HG02678 (cell line): Measurements from ENCODE around the gene ADCY2.

ENCODE experiments used
- ATAC-seq: cut with Tn5 transposase; IDR thresholded peaks from one replicate; pipeline ENCODE4 v1.9.1; 2021; ENCODE audit warnings: mild to moderate bottlenecking, moderate library complexity; ENCODE audit not compliant: unreplicated experiment

Gene ADCY2

DNA sequence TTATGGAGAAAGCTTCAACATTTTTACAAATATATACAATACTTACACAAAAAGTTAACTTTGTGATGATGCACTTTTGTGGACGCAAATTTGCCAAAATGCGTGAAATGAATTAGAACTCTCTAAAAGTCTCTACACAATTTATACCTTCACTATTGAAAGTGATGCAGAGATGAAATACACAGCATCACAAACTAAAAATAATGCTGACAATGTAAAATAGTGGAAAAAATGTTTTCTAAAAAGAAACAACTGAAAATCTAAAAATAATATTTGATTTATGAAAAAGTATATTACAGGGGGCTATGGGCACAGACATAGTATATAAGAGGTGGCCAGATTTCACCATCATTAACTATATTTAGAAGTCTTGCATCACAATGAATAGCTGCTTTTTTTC, 188.8 kb downstream of the ADCY2 start:
- no peak for ATAC-seq

DNA sequence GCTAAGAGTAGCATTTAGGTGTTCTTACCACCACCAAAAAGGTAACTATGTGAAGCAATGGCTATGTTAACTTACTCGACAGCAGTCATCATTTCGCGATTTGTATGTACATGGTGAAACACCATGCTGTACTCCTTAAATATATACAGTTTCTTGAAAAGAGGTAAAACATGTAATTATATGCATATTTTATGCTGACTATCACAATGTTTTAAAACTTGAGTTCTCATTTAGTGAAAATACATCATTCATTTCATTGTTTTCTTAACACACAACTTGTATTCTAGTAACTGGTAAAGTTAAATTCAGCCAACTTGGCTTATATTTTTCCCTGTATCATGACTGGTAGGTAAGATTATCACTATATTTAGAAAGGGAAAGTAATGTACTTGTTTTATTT, 189.9 kb downstream of the ADCY2 start:
- ATAC-seq = no peak

DNA sequence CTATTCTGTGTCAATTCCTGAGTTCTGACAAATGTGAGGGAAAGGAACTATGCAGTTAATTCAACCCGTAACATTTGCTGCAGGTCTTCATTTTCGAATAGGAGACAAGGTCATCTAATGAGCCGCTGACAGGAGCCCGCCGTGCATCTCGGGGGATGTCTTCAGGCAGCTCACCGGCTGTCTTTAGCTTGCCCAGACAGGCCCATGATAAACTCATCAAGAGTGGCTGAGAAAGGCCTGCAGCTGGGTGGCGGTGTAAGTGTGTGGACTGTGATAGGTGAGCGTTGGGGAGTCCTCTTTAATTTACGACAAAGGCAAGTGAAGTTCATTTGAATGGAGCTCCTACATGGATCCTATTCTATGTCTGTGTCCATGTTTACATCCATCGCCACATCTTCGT, 190.5 kb downstream of the ADCY2 start:
- ATAC-seq = no peak

DNA sequence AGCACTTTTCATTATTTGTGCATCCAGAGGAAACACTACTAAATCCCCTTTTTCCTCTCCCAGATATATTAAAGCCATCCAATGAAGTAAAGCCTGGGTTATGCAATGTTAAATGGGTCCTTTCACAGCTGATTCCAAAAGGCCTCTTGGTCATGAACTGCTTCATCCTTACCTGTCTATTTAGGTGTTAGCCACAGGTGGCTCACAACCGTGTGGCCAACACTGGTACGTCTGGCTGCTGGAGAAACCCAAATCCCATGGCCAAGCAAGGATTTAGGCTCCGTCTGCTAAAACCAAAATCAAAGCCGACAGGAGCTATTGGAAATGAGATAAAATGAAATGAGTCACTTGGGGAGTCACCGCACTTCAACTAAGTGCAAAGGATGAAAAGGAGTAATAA, 193.9 kb downstream of the ADCY2 start:
- ATAC-seq = no peak

DNA sequence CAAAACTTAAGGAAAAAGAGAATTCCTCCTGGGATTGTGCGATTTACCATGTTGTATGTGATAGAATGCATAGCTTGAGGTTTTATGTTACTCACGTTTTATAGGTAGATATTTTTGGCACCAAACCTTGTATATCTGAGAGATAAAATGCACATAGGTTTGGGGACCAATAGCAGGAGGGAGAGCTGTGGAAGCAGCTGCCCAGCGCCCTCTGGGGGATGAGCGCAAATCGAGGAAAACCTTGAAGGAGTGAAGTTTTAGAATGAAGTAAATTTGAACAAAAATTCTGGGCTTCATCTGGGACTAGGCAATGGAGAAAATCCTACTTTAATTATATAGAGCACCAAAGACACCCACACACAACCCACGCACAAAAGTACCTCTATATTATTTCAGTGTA, 197.0 kb downstream of the ADCY2 start:
- ATAC-seq = no peak

DNA sequence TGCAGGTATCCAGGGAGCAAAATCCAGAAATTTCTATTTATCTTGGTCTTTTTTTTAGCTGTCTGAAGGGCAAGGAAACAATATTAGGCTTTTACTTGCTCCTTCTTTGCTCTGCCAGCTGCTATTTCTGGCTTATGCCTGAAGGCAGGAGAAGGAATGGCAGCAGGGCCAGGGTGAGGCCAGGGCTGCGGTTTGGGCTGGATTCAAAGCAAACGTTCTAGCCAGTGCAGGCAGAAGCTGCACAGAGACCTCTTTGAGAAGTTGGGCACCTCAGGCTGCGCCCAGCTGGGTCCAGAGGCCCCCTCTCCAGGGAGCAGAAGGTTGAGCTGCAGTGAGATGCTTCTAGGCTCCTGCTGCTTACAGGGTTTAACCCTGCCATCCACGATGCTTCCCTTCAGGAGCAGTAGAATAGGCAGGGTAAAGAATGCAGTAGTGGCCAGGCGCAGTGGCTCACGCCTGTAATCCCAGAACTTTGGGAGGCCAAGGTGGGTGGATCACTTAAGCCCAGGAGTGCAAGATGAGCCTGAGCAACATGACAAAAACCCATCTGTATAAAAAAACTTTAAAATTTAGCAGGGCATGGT, 201.2 kb downstream of the ADCY2 start:
- ATAC-seq = no peak

DNA sequence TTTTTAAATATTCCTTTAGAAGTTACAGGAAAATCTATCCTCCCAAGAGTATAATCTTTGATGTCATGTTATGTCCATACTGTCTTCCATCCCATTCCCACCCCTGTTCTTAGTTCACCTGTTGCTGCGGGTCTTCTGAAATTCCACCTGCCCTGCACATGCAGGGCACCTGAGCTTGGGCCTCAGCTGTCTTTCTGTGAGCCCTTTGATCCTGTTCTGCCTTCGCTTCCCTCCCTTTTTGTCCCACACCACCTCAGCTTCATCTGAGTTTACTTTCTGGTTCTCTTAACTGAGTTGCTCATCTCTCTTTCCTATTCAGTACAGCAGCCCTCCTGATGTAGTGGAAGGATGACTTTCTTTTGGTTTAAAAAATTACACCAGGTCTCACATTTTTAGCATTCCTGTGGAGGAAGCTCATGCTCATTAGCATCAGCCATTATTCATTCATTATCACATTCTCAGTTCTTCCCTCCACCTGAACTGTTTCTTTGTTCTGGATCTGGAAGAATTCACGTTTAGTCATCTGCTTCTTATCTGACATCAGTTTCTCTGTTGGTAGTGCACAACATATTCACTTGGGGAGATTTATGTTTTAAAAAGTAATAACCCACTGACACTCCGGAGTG, 211.0 kb downstream of the ADCY2 start:
- no peak for ATAC-seq

DNA sequence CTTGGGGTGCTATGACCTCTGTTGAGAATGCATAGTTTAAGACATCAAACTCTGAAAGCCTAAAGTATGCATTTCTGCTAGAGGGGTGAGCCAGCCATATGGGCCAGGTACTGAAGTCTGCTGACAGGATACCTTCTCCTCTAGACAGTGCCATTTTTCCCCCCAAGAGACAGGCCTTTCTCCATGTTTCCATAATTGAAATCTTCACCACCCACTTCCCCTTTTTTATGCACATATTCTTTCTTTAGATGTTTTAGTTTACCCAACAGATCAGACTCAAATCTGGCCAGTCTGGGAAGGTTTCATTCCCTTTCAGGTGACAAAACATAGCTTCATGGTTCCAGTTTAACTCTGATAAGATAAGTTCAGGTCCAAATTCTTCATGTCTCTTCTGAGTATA, 212.8 kb downstream of the ADCY2 start:
- ATAC-seq = no peak

DNA sequence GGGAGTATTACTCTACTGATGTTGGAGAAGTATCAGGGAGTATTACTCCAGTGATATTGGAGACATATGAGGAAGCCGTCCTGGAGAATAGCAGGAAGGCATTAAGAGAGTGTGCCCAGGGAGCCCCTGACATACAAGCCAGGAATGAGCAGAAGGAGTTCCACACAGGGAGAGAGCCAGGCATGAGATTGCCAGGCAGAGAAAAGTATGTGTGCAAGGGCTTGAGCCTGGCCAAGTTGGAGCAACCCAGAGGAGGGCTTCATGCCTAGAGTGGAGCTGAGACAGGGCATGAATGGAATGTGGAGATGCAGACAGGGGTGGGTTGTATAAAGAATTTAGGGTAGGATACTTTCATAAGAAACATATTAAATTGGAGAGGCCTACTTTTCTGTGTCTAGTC, 213.8 kb downstream of the ADCY2 start:
- ATAC-seq = no peak

DNA sequence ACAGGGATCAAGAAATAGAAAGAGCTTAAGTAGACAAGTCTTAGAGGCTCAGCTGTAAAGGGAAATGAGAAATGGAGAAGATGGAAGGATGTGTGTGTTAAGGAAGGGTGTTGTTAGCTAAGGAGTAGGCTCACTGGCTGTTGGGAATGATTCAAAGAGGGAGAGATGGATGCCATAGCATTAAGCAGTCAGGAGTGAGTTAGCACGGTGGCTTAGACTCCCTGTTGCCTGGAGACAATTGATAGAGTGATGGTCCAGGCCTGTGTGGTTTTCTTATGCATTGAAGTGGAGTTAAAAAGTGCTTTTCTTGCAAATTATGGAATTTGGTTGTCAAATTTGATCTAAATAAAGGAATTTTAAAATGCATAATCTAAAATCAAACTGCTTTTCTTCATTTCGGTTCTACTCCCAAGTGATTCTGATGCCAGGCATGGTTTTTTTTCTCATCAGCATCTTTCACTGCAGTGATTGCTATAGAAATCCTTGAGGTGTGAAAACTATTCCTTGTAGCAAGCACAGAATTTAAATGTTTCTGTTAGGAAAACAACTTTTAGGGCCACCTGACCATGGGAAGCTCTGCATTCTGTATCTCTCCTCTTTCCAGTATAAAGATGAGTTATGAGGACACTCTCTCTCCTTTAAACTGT, 214.7 kb downstream of the ADCY2 start:
- ATAC-seq = no peak

DNA sequence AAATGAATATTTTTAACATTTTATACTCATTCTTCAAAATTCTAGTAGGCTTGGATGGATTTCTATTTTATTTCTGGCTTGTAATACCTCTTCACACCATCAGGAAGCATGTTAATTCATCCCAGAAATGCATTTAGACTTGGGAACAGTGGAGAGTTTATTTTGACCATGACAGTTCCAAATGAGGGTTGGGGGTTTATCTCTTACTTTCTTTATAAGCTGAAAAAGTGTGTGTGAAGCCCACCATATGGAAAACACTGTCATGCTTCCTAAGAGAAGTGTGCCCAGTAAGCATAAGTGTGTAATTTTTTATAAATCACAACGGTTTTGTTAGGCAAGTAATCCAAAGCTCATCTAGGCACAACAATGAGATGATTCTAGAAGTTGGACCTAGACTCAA, 215.6 kb downstream of the ADCY2 start:
- no peak for ATAC-seq

DNA sequence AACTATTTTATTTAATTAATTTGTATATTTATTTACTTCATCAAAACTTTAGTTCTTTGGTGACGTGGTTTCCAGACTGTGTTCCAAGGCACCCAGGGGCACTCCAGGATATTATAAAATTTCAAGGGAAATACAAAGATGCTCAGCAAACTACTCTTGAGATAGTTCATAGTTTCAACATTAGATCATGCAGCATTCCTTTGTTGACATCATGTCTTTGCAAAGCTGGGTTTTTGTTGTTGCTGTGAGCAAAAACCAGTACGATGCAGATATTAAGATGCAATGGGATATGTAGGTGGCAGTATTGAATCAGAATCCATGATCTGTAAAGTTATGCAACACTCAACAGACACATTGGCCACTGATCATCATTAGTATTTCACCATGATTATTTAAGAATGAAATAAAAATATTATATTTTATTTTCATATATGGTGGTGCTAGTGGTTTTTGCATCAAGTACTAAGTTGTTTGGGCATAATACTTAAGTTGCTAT, 219.7 kb downstream of the ADCY2 start:
- no peak for ATAC-seq

DNA sequence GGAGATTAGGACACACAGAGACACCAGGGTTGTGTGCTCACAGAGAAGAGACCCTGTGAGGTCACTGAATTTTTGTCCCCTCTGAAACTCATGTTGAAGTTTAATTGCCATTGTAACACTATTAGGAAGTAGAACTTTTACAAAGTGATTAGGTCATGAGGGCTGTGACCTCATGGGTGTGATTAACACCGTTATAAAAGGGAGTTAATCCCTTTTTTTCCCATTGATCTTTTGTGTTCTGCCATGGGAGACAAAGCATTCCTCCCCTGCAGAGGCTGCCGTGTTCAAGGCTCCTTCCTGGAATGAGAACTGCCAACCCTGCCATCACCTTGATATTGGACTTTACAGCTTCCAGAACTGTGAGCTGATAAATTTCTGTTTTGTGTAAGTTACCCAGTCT, 221.0 kb downstream of the ADCY2 start:
- no peak for ATAC-seq

DNA sequence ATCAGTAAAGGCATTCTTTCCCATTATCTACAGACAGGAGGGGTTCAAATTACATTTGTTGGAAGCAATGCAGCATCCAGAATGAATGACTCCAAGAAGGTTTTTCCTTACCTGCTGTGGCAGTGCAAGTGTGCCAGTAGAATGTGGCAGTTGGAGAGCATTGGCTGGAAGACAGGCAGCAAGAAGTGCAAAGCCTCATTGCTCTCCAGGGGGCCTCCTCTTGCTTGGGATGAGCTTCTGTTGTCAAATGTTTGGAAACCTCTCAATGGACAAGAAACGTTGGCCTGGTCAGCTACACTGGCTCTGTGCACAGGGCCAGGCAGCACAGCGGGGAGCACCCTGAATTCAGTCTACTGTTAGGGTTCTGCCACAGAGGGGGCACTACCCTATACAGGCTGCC, 226.6 kb downstream of the ADCY2 start:
- ATAC-seq = no peak

DNA sequence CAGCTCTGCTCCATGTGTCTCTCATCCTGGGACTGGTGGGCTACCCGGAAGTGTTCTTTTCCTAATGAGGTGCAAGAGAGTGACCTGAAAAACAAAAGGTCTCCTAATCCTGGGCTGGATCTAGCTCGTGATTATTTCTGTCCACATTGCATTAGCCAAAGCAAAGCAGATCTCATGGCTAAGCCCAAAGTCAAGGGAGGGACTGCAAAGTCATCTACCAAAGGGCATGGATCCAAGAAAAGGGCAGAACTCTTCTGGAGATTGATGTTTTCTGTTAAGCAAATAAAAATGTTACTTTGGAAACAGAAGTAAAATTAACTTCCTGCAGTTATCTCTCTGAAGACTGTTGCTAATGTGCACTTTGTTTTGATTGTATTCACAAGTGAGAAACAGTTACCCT, 229.8 kb downstream of the ADCY2 start:
- no peak for ATAC-seq

DNA sequence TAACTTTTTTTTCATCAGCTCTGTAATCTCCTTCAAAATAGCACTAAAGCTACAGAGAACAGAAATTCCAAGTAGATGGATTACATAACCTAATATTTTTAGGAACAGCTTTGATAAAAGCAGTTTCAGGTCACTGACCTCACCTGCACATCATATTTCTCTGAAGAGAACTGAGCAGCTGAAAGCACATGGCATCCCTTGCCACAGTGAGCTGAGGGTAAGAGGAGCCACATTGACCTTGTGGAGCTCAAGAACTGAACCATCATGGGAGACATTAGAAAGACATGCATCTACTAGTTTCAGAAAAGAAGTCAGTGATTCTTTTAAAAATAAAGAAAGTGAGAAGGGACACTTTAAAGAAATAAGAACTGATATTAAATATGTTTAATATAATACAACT, 232.3 kb downstream of the ADCY2 start:
- no peak for ATAC-seq

DNA sequence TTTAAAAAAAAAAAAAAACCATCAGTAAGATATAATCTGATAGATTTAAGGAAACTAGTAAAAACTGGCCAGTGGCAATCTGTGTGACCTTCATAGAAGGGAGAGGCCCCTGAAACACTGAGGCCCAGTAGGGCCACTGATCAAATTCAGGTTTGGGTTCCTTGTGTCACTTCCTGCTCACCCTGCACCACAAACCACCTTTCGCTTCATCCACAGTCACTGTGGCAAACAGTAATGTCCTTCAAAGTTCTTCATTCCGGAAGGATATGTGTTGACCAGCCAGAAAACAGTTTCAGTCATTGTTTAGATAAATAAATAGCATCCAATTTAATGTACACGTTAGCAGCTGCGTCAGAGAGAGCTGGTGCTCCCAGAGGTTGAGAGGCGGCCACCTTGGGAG, 232.9 kb downstream of the ADCY2 start:
- ATAC-seq = no peak

DNA sequence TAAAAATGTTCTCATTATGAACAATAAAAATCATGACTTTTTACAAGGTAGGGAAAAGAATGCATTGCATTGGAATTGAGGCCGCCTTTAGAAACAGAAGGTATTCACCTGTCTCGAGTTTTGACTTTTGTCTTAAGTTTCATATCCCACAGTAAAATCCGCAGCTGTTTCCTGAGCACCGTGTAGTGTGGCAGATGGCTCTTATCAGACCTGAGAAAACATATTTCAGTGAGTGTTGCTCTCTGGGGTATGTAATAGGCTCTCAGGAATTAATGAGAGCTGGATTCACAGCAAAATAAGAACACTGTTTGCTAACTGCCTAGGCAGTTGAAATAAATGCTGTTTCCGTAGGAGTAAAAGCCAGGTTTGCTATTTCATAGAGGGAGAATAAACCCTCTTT, 233.6 kb downstream of the ADCY2 start:
- ATAC-seq = no peak

DNA sequence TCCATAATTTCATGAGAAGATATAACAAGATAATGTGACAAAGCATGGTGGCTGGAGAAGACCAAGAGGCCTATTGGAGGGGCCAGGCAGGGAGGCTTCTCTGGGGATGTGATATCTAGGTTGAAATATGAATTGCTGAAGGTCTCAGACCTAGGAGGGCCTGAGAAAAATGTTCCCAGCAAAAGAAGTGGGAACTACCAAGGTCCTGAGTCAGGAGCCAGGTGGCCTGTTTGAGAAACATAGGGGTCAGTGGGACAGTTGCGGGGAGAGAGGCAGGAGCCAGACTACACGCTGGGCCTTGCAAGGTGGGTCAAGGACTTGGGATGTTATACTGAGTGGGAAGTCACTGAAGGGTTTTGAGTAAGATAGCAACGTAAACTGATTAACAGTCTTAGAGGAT, 238.9 kb downstream of the ADCY2 start:
- ATAC-seq = no peak

DNA sequence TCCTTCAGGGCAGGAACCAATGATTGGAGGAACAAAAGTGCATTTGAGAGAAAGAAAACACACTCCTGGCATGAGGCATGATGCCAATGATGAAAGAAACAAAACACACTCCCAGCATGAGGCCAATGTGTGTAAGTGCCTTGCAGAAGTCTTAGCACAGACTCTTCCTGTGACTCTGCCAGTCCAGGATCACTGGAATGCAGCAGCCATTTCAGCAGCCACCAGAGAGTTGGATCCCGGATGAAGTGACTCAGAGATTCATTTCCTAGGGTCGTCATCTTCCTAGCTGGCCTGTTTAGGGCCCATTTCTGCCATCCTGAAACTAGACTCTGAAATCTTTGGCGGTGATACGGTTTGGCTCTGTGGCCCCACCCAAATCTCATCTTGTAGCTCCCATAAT, 242.5 kb downstream of the ADCY2 start:
- no peak for ATAC-seq

DNA sequence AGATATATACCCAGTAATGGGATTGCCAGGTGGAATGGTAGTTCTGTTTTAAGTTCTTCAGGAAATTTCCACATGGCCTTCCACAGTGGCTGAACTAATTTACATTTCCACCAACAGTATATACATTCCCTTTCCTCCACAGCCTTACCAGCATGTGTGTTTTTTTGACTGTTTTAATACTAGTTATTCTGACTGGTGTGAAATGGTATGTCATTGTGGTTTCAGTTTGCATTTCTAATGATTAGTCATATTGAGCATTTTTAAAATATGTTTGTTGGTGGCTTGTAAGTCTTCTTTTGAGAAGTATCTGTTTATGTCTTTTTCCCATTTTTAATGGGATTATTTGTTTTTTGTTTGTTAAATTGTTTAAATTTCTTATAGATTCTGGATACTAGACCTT, 246.1 kb downstream of the ADCY2 start:
- ATAC-seq = no peak

DNA sequence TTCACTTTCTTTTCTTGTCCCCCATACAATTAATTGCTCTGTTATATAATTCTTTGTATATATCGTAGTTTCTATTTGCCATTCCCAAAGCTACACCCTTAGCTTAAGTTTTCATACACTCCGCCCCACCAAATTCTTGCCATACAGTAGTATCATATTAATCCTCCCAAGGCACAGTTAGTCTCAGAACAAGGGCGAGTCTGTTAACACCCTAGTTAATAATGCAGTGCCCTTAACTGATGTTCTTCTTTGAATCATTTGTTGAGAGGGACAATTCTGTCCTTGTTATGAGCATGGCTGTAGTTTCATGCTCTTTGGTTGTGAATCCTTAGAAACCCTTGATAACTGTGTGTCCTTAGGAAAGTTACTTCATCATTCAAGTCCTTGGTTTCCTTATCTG, 248.8 kb downstream of the ADCY2 start:
- ATAC-seq = no peak

DNA sequence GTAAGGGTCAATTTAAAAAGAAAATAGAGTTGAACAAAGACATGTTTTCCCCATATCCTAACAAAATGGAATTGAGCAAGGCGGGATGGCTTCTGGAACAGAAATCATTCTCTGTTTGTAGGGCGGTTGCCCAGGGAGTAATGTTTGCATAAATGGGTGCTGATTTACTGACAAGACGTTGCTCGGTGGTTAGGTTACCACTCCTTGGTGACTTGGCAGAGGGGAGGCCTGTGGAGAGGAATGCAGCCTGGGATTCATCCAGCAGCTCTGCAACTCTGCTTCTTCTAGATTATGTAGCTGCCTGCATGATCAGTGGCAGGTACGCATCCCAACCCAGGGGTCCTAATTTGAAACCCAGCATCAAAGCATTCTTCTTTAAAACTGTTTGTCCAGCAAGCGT, 254.8 kb downstream of the ADCY2 start:
- no peak for ATAC-seq
